NT2/D1 (cell line): ENCODE measurements around the gene PLA2R1.

Experiments used
- DNase-seq: peaks from one replicate; pipeline ENCODE4 v3.0.0-alpha.2; 2011; ENCODE audit warnings: low read depth, low spot score
- H3K27me3 ChIP-seq: 2 replicates; pipeline ENCODE4 v1.6.0; 2011; ENCODE audit warnings: mild to moderate bottlenecking; ENCODE audit not compliant: insufficient read length, insufficient read depth
- H3K36me3 ChIP-seq: 2 replicates; pipeline ENCODE4 v1.6.1; 2011; ENCODE audit warnings: mild to moderate bottlenecking, low read length, mixed read lengths; ENCODE audit not compliant: insufficient read depth, insufficient read length
- H3K4me1 ChIP-seq: 2 replicates; pipeline ENCODE4 v1.5.1; 2011; ENCODE audit not compliant: insufficient read depth, insufficient read length
- H3K4me3 ChIP-seq: 2 replicates; pipeline ENCODE4 v1.5.1; 2011; ENCODE audit warnings: low read depth; ENCODE audit not compliant: insufficient read length
- H3K9ac ChIP-seq: 2 replicates; pipeline ENCODE4 v1.6.0; 2011; ENCODE audit warnings: low read depth; ENCODE audit not compliant: insufficient read length
- H3K9me3 ChIP-seq: 2 replicates; pipeline ENCODE4 v1.5.1; 2011; ENCODE audit warnings: mild to moderate bottlenecking, low read length; ENCODE audit not compliant: insufficient read depth
- SUZ12 ChIP-seq: IDR thresholded peaks from 2 replicates; pipeline ENCODE4 v1.6.1; 2011; ENCODE audit not compliant: insufficient read length, insufficient read depth; ENCODE audit errors: extremely low read depth
- YY1 ChIP-seq: IDR thresholded peaks from 2 replicates; pipeline ENCODE4 v1.6.1; 2011; ENCODE audit not compliant: insufficient read length, insufficient read depth
- ZNF274 ChIP-seq: IDR thresholded peaks from 2 replicates; pipeline ENCODE4 v1.6.1; 2011; ENCODE audit warnings: mild to moderate bottlenecking, low read depth, low read length

PLA2R1 gene

GRCh38 chr2:159942146-159942545 is 120.3 kb downstream of the PLA2R1 start:
- no peak for DNase-seq
- no peaks in the 10 kb centered on the region for H3K27me3 ChIP-seq
- H3K9ac ChIP-seq: no peak overlapping the region
- no peak overlapping the region for H3K4me3 ChIP-seq
- TF ChIP-seq ZNF274 (no peak), YY1 (no peak), SUZ12 (no peak)
- H3K9me3 ChIP-seq: no peaks in the 10 kb centered on the region
- H3K36me3 ChIP-seq: no peaks in the 10 kb centered on the region
- H3K4me1 ChIP-seq: no peaks in the 10 kb centered on the region

- H3K36me3 ChIP-seq: no peaks in the 10 kb centered on the region
- no peak overlapping the region for H3K4me3 ChIP-seq
- no peak overlapping the region for H3K9ac ChIP-seq
- DNase-seq: no peak
- no peaks in the 10 kb centered on the region for H3K27me3 ChIP-seq
- no peaks in the 10 kb centered on the region for H3K4me1 ChIP-seq
- peaks cover under 1% of the 10 kb centered on the region; the same call in 1 of the 2 replicates for H3K9me3 ChIP-seq
- TF ChIP-seq YY1: no peak
- no peak for TF ChIP-seq ZNF274
- TF ChIP-seq SUZ12: no peak
These were observed 120.7 kb downstream of the PLA2R1 start for GRCh38 chr2:159941729-159942128.

GRCh38 chr2:159939946-159940345 is 122.5 kb downstream of the PLA2R1 start:
- Histone ChIP-seq H3K9me3 (peaks cover 5% of the 10 kb centered on the region), H3K27me3 (no peaks in the 10 kb centered on the region), H3K9ac (no peak overlapping the region), H3K4me3 (no peak overlapping the region), H3K36me3 (no peaks in the 10 kb centered on the region), H3K4me1 (no peaks in the 10 kb centered on the region)
- TF ChIP-seq YY1: no peak
- TF ChIP-seq ZNF274: no peak
- TF ChIP-seq SUZ12: no peak
- no peak for DNase-seq

- Histone ChIP-seq H3K27me3 (no peaks in the 10 kb centered on the region), H3K4me3 (no peak overlapping the region), H3K36me3 (no peaks in the 10 kb centered on the region), H3K9ac (no peak overlapping the region), H3K4me1 (no peaks in the 10 kb centered on the region), H3K9me3 (peaks cover 5% of the 10 kb centered on the region)
- TF ChIP-seq SUZ12 (no peak), ZNF274 (no peak)
- no peak for DNase-seq
These were observed 124.0 kb downstream of the PLA2R1 start for GRCh38 chr2:159938395-159938794.

GRCh38 chr2:159936471-159936870 is 125.9 kb downstream of the PLA2R1 start:
- Histone ChIP-seq H3K9ac (no peak overlapping the region), H3K36me3 (no peaks in the 10 kb centered on the region), H3K27me3 (no peaks in the 10 kb centered on the region), H3K4me1 (no peaks in the 10 kb centered on the region), H3K4me3 (no peak overlapping the region), H3K9me3 (peaks cover 5% of the 10 kb centered on the region)
- TF ChIP-seq SUZ12 (no peak), ZNF274 (no peak), YY1 (no peak)
- peak; percentile 3 for DNase-seq

- H3K36me3 ChIP-seq: no peaks in the 10 kb centered on the region
- TF ChIP-seq SUZ12: no peak
- H3K4me1 ChIP-seq: no peaks in the 10 kb centered on the region
- H3K9me3 ChIP-seq: peaks cover 5% of the 10 kb centered on the region
- DNase-seq: no peak
- no peak overlapping the region for H3K4me3 ChIP-seq
- H3K9ac ChIP-seq: no peak overlapping the region
- H3K27me3 ChIP-seq: no peaks in the 10 kb centered on the region
These were observed 128.7 kb downstream of the PLA2R1 start for GRCh38 chr2:159933727-159934049.

GRCh38 chr2:159933040-159933726 is 129.2 kb downstream of the PLA2R1 start:
- H3K4me3 ChIP-seq: no peak overlapping the region
- no peaks in the 10 kb centered on the region for H3K4me1 ChIP-seq
- peaks cover 7% of the 10 kb centered on the region for H3K9me3 ChIP-seq
- H3K36me3 ChIP-seq: no peaks in the 10 kb centered on the region
- TF ChIP-seq SUZ12: no peak
- no peak for TF ChIP-seq ZNF274
- no peak for TF ChIP-seq YY1
- no peaks in the 10 kb centered on the region for H3K27me3 ChIP-seq
- DNase-seq: no peak
- no peak overlapping the region for H3K9ac ChIP-seq

GRCh38 chr2:159926695-159927094 is 135.7 kb downstream of the PLA2R1 start:
- Histone ChIP-seq H3K9me3 (0 out of 2 replicates have a peak, but pooled peaks cover 6% of the 10 kb centered on the region), H3K27me3 (no peaks in the 10 kb centered on the region), H3K4me3 (no peak overlapping the region), H3K9ac (no peak overlapping the region), H3K36me3 (no peaks in the 10 kb centered on the region), H3K4me1 (no peaks in the 10 kb centered on the region)
- DNase-seq: no peak
- TF ChIP-seq SUZ12 (no peak), ZNF274 (no peak), YY1 (no peak)
